CD4-positive, alpha-beta T cell treated with Interleukin-10 for 1 hour (primary cell): ENCODE measurements around the gene ZNF562.
"Not testable (repeated sequence)": the region's sequence is repeated elsewhere in the genome, so short reads cannot be mapped to it uniquely, and the experiment has no call there.

Experiments used
- DNase-seq: peaks from one replicate; pipeline ENCODE4 v3.0.0-alpha.2; 2020

ZNF562 gene

GRCh38 chr19:9674663-9675357, at the start of gene ZNF562:
Gene ZNF562, minus strand, starts transcription at chr19:9675100. Its CDS starts 14,356 bp downstream, at chr19:9660744.
- DNase-seq: peak; percentile 86

GRCh38 chr19:9724157-9724556, 49.3 kb upstream of the ZNF562 start:
- DNase-seq: no peak

GRCh38 chr19:9721861-9722260, 47.0 kb upstream of the ZNF562 start:
- DNase-seq: no peak

- no peak for DNase-seq
Observed at GRCh38 chr19:9720541-9720940, 45.6 kb upstream of the ZNF562 start.

- no peak for DNase-seq
Observed at GRCh38 chr19:9711815-9712214, 36.9 kb upstream of the ZNF562 start.

- no peak for DNase-seq
Observed at GRCh38 chr19:9709305-9709704, 34.4 kb upstream of the ZNF562 start.

- no peak for DNase-seq
Observed at GRCh38 chr19:9705836-9706235, 30.9 kb upstream of the ZNF562 start.

- no peak for DNase-seq
Observed at GRCh38 chr19:9702186-9702585, 27.3 kb upstream of the ZNF562 start.

GRCh38 chr19:9700229-9700981, 25.5 kb upstream of the ZNF562 start:
- DNase-seq: no peak

- not testable (repeated sequence) for DNase-seq
Observed at GRCh38 chr19:9690301-9690700, 15.4 kb upstream of the ZNF562 start.

- DNase-seq: not testable (repeated sequence)
Observed at GRCh38 chr19:9679996-9680395, 5.1 kb upstream of the ZNF562 start.

- not testable (repeated sequence) for DNase-seq
Observed at GRCh38 chr19:9675358-9675901, 530 bp upstream of the ZNF562 start.

- DNase-seq: peak; percentile 7
Observed at GRCh38 chr19:9673912-9674662, 813 bp downstream of the ZNF562 start.

GRCh38 chr19:9672893-9673292, 2.0 kb downstream of the ZNF562 start:
- DNase-seq: no peak

- no peak for DNase-seq
Observed at GRCh38 chr19:9671655-9672054, 3.2 kb downstream of the ZNF562 start.

GRCh38 chr19:9668544-9668943, 6.4 kb downstream of the ZNF562 start:
- no peak for DNase-seq

- no peak for DNase-seq
Observed at GRCh38 chr19:9667898-9668297, 7.0 kb downstream of the ZNF562 start.

- no peak for DNase-seq
Observed at GRCh38 chr19:9658769-9659168, 16.1 kb downstream of the ZNF562 start.

GRCh38 chr19:9653066-9653555, 21.8 kb downstream of the ZNF562 start:
- DNase-seq: not testable (repeated sequence)

GRCh38 chr19:9651464-9651863, 23.4 kb downstream of the ZNF562 start:
- DNase-seq: not testable (repeated sequence)

- no peak for DNase-seq
Observed at GRCh38 chr19:9650345-9650744, 24.6 kb downstream of the ZNF562 start.

GRCh38 chr19:9645472-9645871, 29.4 kb downstream of the ZNF562 start:
- no peak for DNase-seq

- DNase-seq: no peak
Observed at GRCh38 chr19:9644472-9644871, 30.4 kb downstream of the ZNF562 start.
